Adrenal gland (tissue), 12 donors: ENCODE results near the gene DCLRE1A. TPM values are rescaled to one million over a fixed set of nuclear protein-coding genes. Genes with fewer than 3 reads are reported as not detected.

Experiments used
- DNase-seq, 7 donors: peaks; one replicate each; pipeline ENCODE4 v3.0.0-alpha.2; 2019 to 2020
- H3K27ac ChIP-seq, 5 donors: fragments of 200-600 bp; sonication (generic) in 4 of 5; 1 replicate in 3 of 5; 2 replicates in 2 of 5; pipeline versions ENCODE4 v1.5.1 to v1.8.0; 2016 to 2020; ENCODE audit warnings: mild to moderate bottlenecking in 1 of 5
- H3K27me3 ChIP-seq: fragments of 200-600 bp; 2 replicates; pipeline ENCODE4 v1.8.0; 2021
- H3K36me3 ChIP-seq, 2 donors: fragments of 200-600 bp; replicated peaks in 1 of 2; 1 replicate in 1 of 2; 2 replicates in 1 of 2; pipeline versions ENCODE4 v1.5.1 to v1.8.0; 2018 to 2022
- H3K4me1 ChIP-seq, 2 donors: fragments of 200-600 bp; replicated peaks in 1 of 2; 1 replicate in 1 of 2; 2 replicates in 1 of 2; pipeline versions ENCODE4 v1.5.1 to v1.8.0; 2018 to 2021
- H3K4me3 ChIP-seq, 4 donors: fragments of 200-600 bp; sonication (generic) in 3 of 4; one replicate each; pipeline ENCODE4 v1.5.1; 2016 to 2018
- H3K9me3 ChIP-seq, 3 donors: fragments of 200-600 bp; sonication (generic) in 1 of 3; replicated peaks in 1 of 3; 1 replicate in 2 of 3; 2 replicates in 1 of 3; pipeline versions ENCODE4 v1.5.1 to v1.8.0; 2016 to 2021
- CTCF ChIP-seq, 6 experiments: fragments of 450-650 bp in 4 of 6; fragments of 200-600 bp in 2 of 6; sonication (generic) in 1 of 6; IDR thresholded peaks; 1 replicate in 5 of 6; 2 replicates in 1 of 6; pipeline versions ENCODE4 v1.5.1 to v1.8.0; 2016 to 2021; ENCODE audit warnings: antibody characterized with exemption in 6 of 6, mild to moderate bottlenecking in 2 of 6, moderate library complexity in 1 of 6
- POLR2A ChIP-seq, 2 donors: fragments of 450-650 bp; IDR thresholded peaks; one replicate each; pipeline ENCODE4 v1.6.1; 2017; ENCODE audit warnings: antibody characterized with exemption in 2 of 2, mild to moderate bottlenecking in 2 of 2, moderate library complexity in 1 of 2
- WGBS, 4 donors: extraction: QIAGEN DNeasy Blood & Tissue Kit in 2 of 4; methylation state at CpG; one replicate each; pipeline versions ENCODE4 v1.1.5 to v1.1.7; 2013 to 2017; 5-methylcytosine and 5-hydroxymethylcytosine counted together
- intact Hi-C, 2 donors: fragments of 100-400 bp; cut with DNase I; formaldehyde crosslinking; loops; one replicate each; pipeline versions ENCODE4 v1.14.1 to v1.15.0; 2022 to 2023
- polyA plus RNA-seq, 3 donors: library from polyadenylated mRNA; stranded (reverse); fragments of 200-250 nt in 2 of 3; fragments of 350-450 nt in 1 of 3; fragmentation: Illumina TruSeq in 1 of 3; extraction: RNeasy Lipid Tissue Mini Kit (QIAGEN cat#74804) in 1 of 3; gene quantifications; one replicate each; pipeline ENCODE4 v1.2.3, GENCODE V29; 2013 to 2014
- total RNA-seq, 9 donors: library from RNA; depleted of rRNA in 4 of 9; stranded (reverse); fragments of >200 nt in 4 of 9; fragments of 120-200 nt in 1 of 9; fragmentation: NEBNext Ultra II Directional in 1 of 9; extraction: Animal tissue kit (Norgen Biotek cat#: 25700) in 1 of 9; gene quantifications; one replicate each; pipeline versions ENCODE4 v1.1.0 to v1.2.4, GENCODE V29; 2013 to 2023
- donor health status: healthy with polysubstance abuse.
- donor health status: Bipolar disorder and iron deficiency.
- donor health status: DM: yes; HTN: yes; CAD: no.
- donor health status: DM: no; HTN: no; CAD: no.
- donor health status: DM: no; HTN: no; CAD: no.
- donor health status: DM: yes; HTN: yes; CAD: no.

The DCLRE1A gene
- total and polyA plus RNA-seq, 12 donors = 3.5 to 13.2 (median 6.1) TPM

GRCh38 chr10:113876461-113876860 is 22.6 kb upstream of the DCLRE1A start:
- H3K27me3 ChIP-seq = no peaks in the 10 kb centered on the region
- DNase-seq = no peak
- H3K9me3 ChIP-seq = peaks cover 0 to 13% (median 0%) of the 10 kb centered on the region in 3 donors
- intact Hi-C loops = no loop called here
- H3K36me3 ChIP-seq = peaks cover 0 to 4% of the 10 kb centered on the region in 2 donors
- peaks cover 0 to 3% of the 10 kb centered on the region in 2 donors for H3K4me1 ChIP-seq
- no peak overlapping the region for H3K4me3 ChIP-seq
- no peak overlapping the region for H3K27ac ChIP-seq
- WGBS, 4 donors = 80 to 90% (median 88%) methylated on average over 3 of the region's 3 CpGs
- TF ChIP-seq POLR2A (IDR thresholded peaks at IDR 0.05) = no peak
- no peak for TF ChIP-seq CTCF (IDR thresholded peaks at IDR 0.05)

GRCh38 chr10:113875212-113875611 is 21.3 kb upstream of the DCLRE1A start:
- DNase-seq = no peak
- no peak overlapping the region for H3K27ac ChIP-seq
- H3K9me3 ChIP-seq = peaks cover 0 to 13% (median 0%) of the 10 kb centered on the region in 3 donors
- TF ChIP-seq CTCF (IDR thresholded peaks at IDR 0.05) (no peak), POLR2A (IDR thresholded peaks at IDR 0.05) (no peak)
- peaks cover 0 to 4% of the 10 kb centered on the region in 2 donors for H3K36me3 ChIP-seq
- WGBS, 4 donors = 95 to 100% (median 97%) methylated on average over 1 of the region's 1 CpG
- intact Hi-C loops = no loop called here
- H3K27me3 ChIP-seq = no peaks in the 10 kb centered on the region
- H3K4me3 ChIP-seq = no peak overlapping the region
- H3K4me1 ChIP-seq = peaks cover 0 to 3% of the 10 kb centered on the region in 2 donors

- H3K27ac ChIP-seq = no peak overlapping the region
- intact Hi-C loops = no loop called here
- whole genome bisulfite sequencing, 4 donors = 89 to 98% (median 92%) methylated on average over 3 of the region's 3 CpGs
- no peaks in the 10 kb centered on the region for H3K27me3 ChIP-seq
- H3K9me3 ChIP-seq = peaks cover 0 to 13% (median 0%) of the 10 kb centered on the region in 3 donors
- no peak for DNase-seq
- TF ChIP-seq POLR2A (IDR thresholded peaks at IDR 0.05) (no peak), CTCF (IDR thresholded peaks at IDR 0.05) (no peak)
- H3K4me3 ChIP-seq = no peak overlapping the region
- peaks cover 0 to 3% of the 10 kb centered on the region in 2 donors for H3K4me1 ChIP-seq
- H3K36me3 ChIP-seq = peaks cover 0 to 4% of the 10 kb centered on the region in 2 donors
Measured at GRCh38 chr10:113872139-113873030, 18.5 kb upstream of the DCLRE1A start.

GRCh38 chr10:113869789-113870188 is 15.9 kb upstream of the DCLRE1A start:
- intact Hi-C loops = no loop called here
- H3K36me3 ChIP-seq = no peaks in the 10 kb centered on the region
- H3K4me1 ChIP-seq = peaks cover 0 to 16% of the 10 kb centered on the region in 2 donors
- TF ChIP-seq POLR2A (IDR thresholded peaks at IDR 0.05) (no peak), CTCF (IDR thresholded peaks at IDR 0.05) (no peak)
- no peak for DNase-seq
- no peak overlapping the region for H3K27ac ChIP-seq
- 93 to 97% (median 95%) methylated on average over 2 of the region's 2 CpGs for WGBS, 4 donors
- H3K27me3 ChIP-seq = no peaks in the 10 kb centered on the region
- no peak overlapping the region for H3K4me3 ChIP-seq
- H3K9me3 ChIP-seq = peaks cover 0 to 13% (median 0%) of the 10 kb centered on the region in 3 donors
